HFFc6 (cell line): ENCODE data around the gene LMX1B. TPM values are rescaled to one million over a fixed set of nuclear protein-coding genes. Genes with fewer than 3 reads are reported as not detected.

Experiments used
- DNase-seq: peaks from one replicate; pipeline ENCODE4 v3.0.0-alpha.2; 2018
- H3K27ac Mint-ChIP-seq: 2 replicates; pipeline ENCODE4 v1.8.0; 2020; ENCODE audit warnings: mild to moderate bottlenecking, mixed read lengths
- H3K27me3 Mint-ChIP-seq: 2 replicates; pipeline ENCODE4 v1.8.0; 2021; ENCODE audit warnings: mild to moderate bottlenecking, moderate library complexity, mixed read lengths; ENCODE audit not compliant: insufficient read depth
- H3K36me3 Mint-ChIP-seq: 2 replicates; pipeline ENCODE4 v1.8.0; 2021; ENCODE audit warnings: low read depth, mixed read lengths
- H3K4me1 Mint-ChIP-seq: 2 replicates; pipeline ENCODE4 v1.8.0; 2020; ENCODE audit warnings: low read depth, mixed read lengths
- H3K4me3 Mint-ChIP-seq: 2 replicates; pipeline ENCODE4 v1.8.0; 2020; ENCODE audit warnings: mild to moderate bottlenecking, moderate library complexity, mixed read lengths
- H3K9me3 Mint-ChIP-seq: 2 replicates; pipeline ENCODE4 v1.8.0; 2020; ENCODE audit warnings: mild to moderate bottlenecking, mixed read lengths
- CTCF ChIP-seq: fragments of 200-600 bp; sonication (generic); IDR thresholded peaks from 2 replicates; pipeline ENCODE4 v1.5.0; 2021; ENCODE audit warnings: antibody characterized with exemption, mild to moderate bottlenecking
- total RNA-seq, 6 experiments: library from RNA; stranded (reverse); fragmentation: NEBNext Ultra II Directional; extraction: Animal tissue kit (Norgen Biotek cat#: 25700); gene quantifications; 2 replicates in 1 of 6; 3 replicates in 5 of 6; pipeline ENCODE4 v1.2.3, GENCODE V29; 2021

Gene LMX1B
- total RNA-seq, 6 experiments from 2014 or later: not detected

- no peak for DNase-seq
- Mint-ChIP-seq H3K4me3 (no peak overlapping the region), H3K36me3 (no peaks in the 10 kb centered on the region), H3K9me3 (no peaks in the 10 kb centered on the region), H3K4me1 (no peaks in the 10 kb centered on the region), H3K27ac (no peak overlapping the region), H3K27me3 (peaks cover 44% of the 10 kb centered on the region)
- no peak for TF ChIP-seq CTCF
Measured at GRCh38 chr9:126688617-126689016, 74.9 kb downstream of the LMX1B start.

- Mint-ChIP-seq H3K4me3 (no peak overlapping the region), H3K9me3 (no peaks in the 10 kb centered on the region), H3K36me3 (no peaks in the 10 kb centered on the region), H3K27ac (no peak overlapping the region), H3K4me1 (no peaks in the 10 kb centered on the region), H3K27me3 (peaks cover 38% of the 10 kb centered on the region)
- TF ChIP-seq CTCF: no peak
- no peak for DNase-seq
Measured at GRCh38 chr9:126689027-126689825, 75.5 kb downstream of the LMX1B start.

- TF ChIP-seq CTCF: peak; percentile 83
- peaks cover 31% of the 10 kb centered on the region for H3K27me3 Mint-ChIP-seq
- H3K36me3 Mint-ChIP-seq: no peaks in the 10 kb centered on the region
- no peak overlapping the region for H3K27ac Mint-ChIP-seq
- H3K9me3 Mint-ChIP-seq: no peaks in the 10 kb centered on the region
- DNase-seq: no peak
- H3K4me3 Mint-ChIP-seq: no peak overlapping the region
- no peaks in the 10 kb centered on the region for H3K4me1 Mint-ChIP-seq
Measured at GRCh38 chr9:126690431-126691051, 76.8 kb downstream of the LMX1B start.

- Mint-ChIP-seq H3K27ac (no peak overlapping the region), H3K36me3 (no peaks in the 10 kb centered on the region), H3K27me3 (peaks cover 22% of the 10 kb centered on the region), H3K4me3 (no peak overlapping the region), H3K4me1 (no peaks in the 10 kb centered on the region), H3K9me3 (no peaks in the 10 kb centered on the region)
- TF ChIP-seq CTCF: no peak
- DNase-seq: no peak
Measured at GRCh38 chr9:126692041-126692758, 78.5 kb downstream of the LMX1B start.

- H3K36me3 Mint-ChIP-seq: no peaks in the 10 kb centered on the region
- no peaks in the 10 kb centered on the region for H3K9me3 Mint-ChIP-seq
- DNase-seq: no peak
- H3K4me3 Mint-ChIP-seq: no peak overlapping the region
- H3K4me1 Mint-ChIP-seq: no peaks in the 10 kb centered on the region
- H3K27ac Mint-ChIP-seq: no peak overlapping the region
- peaks cover 25% of the 10 kb centered on the region for H3K27me3 Mint-ChIP-seq
- TF ChIP-seq CTCF: no peak
Measured at GRCh38 chr9:126692759-126693427, 79.2 kb downstream of the LMX1B start.
